Measurements from ENCODE around the gene SLC16A4.

The SLC16A4 gene

GRCh38 chr1:110390096-110390495, 730 bp downstream of the SLC16A4 start:
- DNase-seq (no peak), ATAC-seq (no peak)
- Mint-ChIP-seq H3K27ac (no peak overlapping the region), H3K9me3 (no peaks in the 10 kb centered on the region), H3K27me3 (no peaks in the 10 kb centered on the region), H3K4me1 (no peaks in the 10 kb centered on the region), H3K4me3 (no peak overlapping the region)

- Mint-ChIP-seq H3K4me1 (peaks cover 12% of the 10 kb centered on the region), H3K27ac (no peak overlapping the region), H3K9me3 (no peaks in the 10 kb centered on the region), H3K4me3 (no peak overlapping the region), H3K27me3 (no peaks in the 10 kb centered on the region)
- ATAC-seq (no peak), DNase-seq (no peak)
Observed at GRCh38 chr1:110387048-110387754, 3.6 kb downstream of the SLC16A4 start.

DNA sequence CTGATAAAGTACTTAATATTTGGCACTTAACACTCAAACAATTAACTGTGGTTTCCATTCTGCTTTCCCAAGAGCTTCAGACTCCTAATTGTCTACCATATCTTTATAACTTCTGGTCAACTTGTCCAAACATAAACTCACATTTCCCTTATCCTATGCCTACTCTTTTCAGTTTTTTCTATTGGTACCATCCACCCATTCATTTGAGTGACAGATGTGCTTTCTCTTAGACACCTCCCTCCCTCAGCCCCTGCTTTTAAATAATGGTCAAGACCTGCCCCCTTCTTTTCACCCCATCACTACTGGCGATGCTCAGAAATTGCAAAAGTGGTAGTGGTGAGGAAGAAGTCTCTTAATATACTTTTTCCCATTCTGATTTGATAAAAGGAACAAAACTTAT, 5.5 kb downstream of the SLC16A4 start:
- no peak for ATAC-seq
- peak overlapping the region in 1 of 2 donors; percentile 0 for H3K27ac Mint-ChIP-seq
- no peaks in the 10 kb centered on the region for H3K9me3 Mint-ChIP-seq
- no peak overlapping the region for H3K4me3 Mint-ChIP-seq
- no peak for DNase-seq
- H3K27me3 Mint-ChIP-seq, result no peaks in the 10 kb centered on the region
- H3K4me1 Mint-ChIP-seq, result peaks cover 12% of the 10 kb centered on the region

DNA sequence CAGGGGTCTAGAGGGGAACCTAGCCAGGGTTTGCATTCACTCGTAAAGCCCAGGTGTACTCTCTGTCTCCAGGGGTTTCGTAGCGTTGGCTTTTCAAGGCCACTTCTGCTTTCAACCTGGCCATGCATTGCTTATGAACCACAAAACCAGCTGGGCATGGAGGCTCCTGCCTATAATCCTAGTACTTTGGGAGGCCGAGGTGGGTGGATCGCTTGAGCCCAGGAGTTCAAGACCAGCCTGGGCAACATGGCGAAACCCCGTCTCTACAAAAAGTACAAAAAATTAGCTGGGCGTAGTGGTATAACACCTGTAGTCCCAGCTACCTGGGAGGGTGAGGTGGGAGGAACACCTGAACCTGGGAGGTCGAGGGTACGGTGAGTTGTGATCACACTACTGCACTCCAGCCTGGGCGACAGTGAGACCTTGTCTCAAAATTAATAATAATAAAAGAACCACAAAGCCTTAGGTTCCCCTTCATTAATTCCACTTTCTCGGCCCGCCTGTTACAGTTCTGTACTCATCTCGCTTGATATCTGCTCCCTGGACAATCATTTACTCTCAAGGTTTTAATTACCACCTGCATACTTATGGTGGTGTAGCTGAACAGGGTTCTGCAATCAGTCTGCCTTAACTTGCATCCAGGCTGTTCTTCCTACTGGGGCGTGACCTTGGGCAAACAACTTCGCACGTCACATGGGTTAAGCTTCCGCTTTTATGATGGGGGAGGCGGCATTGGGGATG, 6.1 kb downstream of the SLC16A4 start:
- ATAC-seq, result no peak
- Mint-ChIP-seq H3K9me3 (no peaks in the 10 kb centered on the region), H3K4me1 (peaks cover 12% of the 10 kb centered on the region), H3K27ac (no peak overlapping the region), H3K4me3 (no peak overlapping the region), H3K27me3 (no peaks in the 10 kb centered on the region)
- DNase-seq, result no peak

- H3K9me3 Mint-ChIP-seq, result no peaks in the 10 kb centered on the region
- peak overlapping the region; percentile 31 to 77 for H3K27ac Mint-ChIP-seq
- no peaks in the 10 kb centered on the region for H3K27me3 Mint-ChIP-seq
- no peak overlapping the region for H3K4me3 Mint-ChIP-seq
- DNase-seq, result no peak
- ATAC-seq, result no peak
- peaks cover 12% of the 10 kb centered on the region for H3K4me1 Mint-ChIP-seq
Observed at GRCh38 chr1:110383251-110383990, 7.4 kb downstream of the SLC16A4 start.

DNA sequence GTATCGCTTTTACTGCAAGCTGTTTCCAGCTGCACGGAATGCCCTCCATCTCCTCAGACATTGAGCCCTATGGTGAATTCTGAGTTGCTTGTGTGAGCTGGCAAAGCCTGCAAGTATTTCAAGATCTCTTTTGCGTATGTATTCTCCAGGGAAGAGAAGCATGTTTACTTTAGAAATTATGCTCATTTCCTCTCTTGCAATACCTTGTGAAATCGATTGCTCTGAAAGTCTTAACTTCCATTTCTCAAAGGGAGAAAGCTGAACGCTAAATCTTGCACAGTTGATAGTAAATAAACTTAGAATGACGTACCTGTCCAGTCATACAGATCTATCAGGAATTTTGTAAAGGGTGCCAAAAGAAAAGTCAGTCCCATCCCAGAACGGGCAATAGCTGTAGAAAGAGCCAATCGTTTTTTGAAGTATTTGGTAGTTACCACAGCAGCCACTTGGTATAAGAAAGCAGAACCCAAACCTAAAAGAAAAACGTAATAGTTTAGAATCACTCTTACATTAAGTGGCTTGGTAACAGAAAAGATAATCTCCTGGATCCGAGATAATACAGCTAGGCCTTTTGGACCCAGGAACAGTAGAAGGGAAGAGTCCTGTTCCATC, 10.0 kb downstream of the SLC16A4 start:
- DNase-seq (no peak), ATAC-seq (no peak)
- Mint-ChIP-seq H3K27me3 (no peaks in the 10 kb centered on the region), H3K27ac (peak overlapping the region in 1 of 2 donors; percentile 38), H3K4me1 (peaks cover 12% of the 10 kb centered on the region), H3K9me3 (no peaks in the 10 kb centered on the region), H3K4me3 (no peak overlapping the region)

GRCh38 chr1:110375490-110375889, 15.3 kb downstream of the SLC16A4 start:
- no peak overlapping the region for H3K4me3 Mint-ChIP-seq
- ATAC-seq (no peak), DNase-seq (no peak)
- no peaks in the 10 kb centered on the region for H3K27me3 Mint-ChIP-seq
- peak overlapping the region in 1 of 2 donors; percentile 11 for H3K27ac Mint-ChIP-seq
- H3K9me3 Mint-ChIP-seq, result no peaks in the 10 kb centered on the region
- peaks cover 3% of the 10 kb centered on the region for H3K4me1 Mint-ChIP-seq

GRCh38 chr1:110370827-110371226, 20.0 kb downstream of the SLC16A4 start:
- DNase-seq, result no peak
- Mint-ChIP-seq H3K4me3 (no peak overlapping the region), H3K27ac (peak overlapping the region in 1 of 2 donors; percentile 5), H3K27me3 (no peaks in the 10 kb centered on the region), H3K4me1 (peaks cover 8% of the 10 kb centered on the region), H3K9me3 (no peaks in the 10 kb centered on the region)
- ATAC-seq, result peak; percentile 93

DNA sequence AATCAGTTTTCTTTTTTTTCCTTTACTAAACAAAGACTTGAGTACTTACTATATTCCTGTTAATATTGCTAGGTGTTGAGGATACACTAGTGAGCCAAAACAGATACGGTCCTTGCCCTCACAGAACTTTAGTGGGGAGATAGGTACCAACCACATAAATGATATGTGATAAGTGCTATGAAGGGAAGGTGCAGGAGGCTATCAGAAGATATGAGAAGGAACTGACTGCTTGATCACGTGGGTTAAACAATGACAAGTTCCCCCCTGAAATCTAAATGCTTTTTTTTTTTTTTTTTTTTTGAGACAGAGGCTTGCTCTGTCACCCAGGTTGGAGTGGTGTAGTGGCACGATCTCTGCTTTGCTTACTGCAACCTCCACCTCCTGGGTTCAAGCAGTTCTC, 26.6 kb downstream of the SLC16A4 start:
- H3K4me3 Mint-ChIP-seq, result no peak overlapping the region
- H3K27ac Mint-ChIP-seq, result peak overlapping the region in 1 of 2 donors; percentile 19
- DNase-seq (no peak), ATAC-seq (no peak)
- no peaks in the 10 kb centered on the region for H3K4me1 Mint-ChIP-seq
- H3K9me3 Mint-ChIP-seq, result no peaks in the 10 kb centered on the region
- no peaks in the 10 kb centered on the region for H3K27me3 Mint-ChIP-seq

- no peak overlapping the region for H3K4me3 Mint-ChIP-seq
- peak overlapping the region in 1 of 2 donors; percentile 41 for H3K27ac Mint-ChIP-seq
- DNase-seq (no peak), ATAC-seq (no peak)
- H3K27me3 Mint-ChIP-seq, result no peaks in the 10 kb centered on the region
- H3K4me1 Mint-ChIP-seq, result no peaks in the 10 kb centered on the region
- H3K9me3 Mint-ChIP-seq, result no peaks in the 10 kb centered on the region
Observed at GRCh38 chr1:110361856-110362255, 29.0 kb downstream of the SLC16A4 start.

DNA sequence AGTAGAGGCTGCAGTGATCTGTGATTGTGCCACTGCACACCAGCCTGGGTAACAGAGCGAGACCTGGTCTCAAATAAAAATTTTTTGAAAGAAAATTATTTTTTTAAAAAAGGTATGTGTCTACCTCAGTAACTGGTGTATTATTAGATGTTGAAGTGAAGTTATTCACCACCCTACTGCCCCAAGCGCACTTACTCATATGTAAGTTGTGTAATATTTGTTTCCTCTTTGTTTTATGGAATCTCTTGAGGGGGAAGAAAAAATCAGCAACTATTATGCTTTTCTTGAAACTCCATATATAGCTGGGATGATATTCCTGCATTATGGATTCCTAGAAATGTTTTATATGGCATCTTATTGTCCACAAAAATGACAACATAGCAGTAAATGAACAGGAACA, 30.4 kb downstream of the SLC16A4 start:
- H3K4me3 Mint-ChIP-seq, result no peak overlapping the region
- no peak for ATAC-seq
- no peak for DNase-seq
- no peaks in the 10 kb centered on the region for H3K27me3 Mint-ChIP-seq
- no peaks in the 10 kb centered on the region for H3K9me3 Mint-ChIP-seq
- H3K27ac Mint-ChIP-seq, result no peak overlapping the region
- H3K4me1 Mint-ChIP-seq, result peaks cover 12% of the 10 kb centered on the region

DNA sequence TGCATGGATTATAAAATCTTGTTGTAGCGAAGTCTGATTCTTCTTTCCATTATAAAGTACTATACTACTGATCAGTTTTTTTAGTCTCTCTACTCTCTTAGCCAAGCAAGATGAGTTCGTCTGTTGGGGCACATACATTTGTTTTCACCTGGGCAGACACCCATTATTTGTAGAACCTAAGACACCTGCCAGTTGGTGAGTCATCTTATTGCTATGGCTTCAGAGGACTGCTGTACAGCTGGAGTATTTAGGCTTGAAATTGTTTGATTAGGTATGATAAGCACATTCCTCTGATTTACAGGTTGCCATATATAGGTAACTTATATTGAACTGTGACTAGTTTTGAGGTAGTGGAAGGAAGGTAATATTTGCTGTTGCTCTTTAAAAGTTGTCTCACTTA, 34.4 kb downstream of the SLC16A4 start:
- ATAC-seq (no peak), DNase-seq (no peak)
- H3K4me1 Mint-ChIP-seq, result peaks cover 23% of the 10 kb centered on the region
- no peaks in the 10 kb centered on the region for H3K27me3 Mint-ChIP-seq
- no peak overlapping the region for H3K27ac Mint-ChIP-seq
- no peaks in the 10 kb centered on the region for H3K9me3 Mint-ChIP-seq
- no peak overlapping the region for H3K4me3 Mint-ChIP-seq

DNA sequence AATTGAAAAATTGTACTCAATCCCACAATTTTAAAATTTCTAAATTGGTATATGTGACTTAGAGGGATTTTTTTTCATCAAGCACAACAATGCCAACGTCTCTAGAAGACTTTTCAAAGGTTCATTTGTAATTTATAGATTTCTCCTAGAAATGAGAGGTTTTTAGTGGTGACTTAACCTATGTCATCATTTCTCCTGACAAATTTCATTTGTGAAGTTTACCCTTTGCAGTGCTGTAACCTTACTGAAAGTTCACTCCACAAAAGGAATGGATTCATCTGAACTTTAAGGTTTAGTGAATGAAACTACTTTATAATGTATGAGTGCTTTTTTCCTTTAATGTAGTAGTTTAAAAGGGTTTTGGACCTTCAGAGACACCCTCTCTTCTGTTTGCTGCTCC, 35.5 kb downstream of the SLC16A4 start:
- H3K27ac Mint-ChIP-seq, result no peak overlapping the region
- no peaks in the 10 kb centered on the region for H3K27me3 Mint-ChIP-seq
- H3K4me1 Mint-ChIP-seq, result peaks cover 33% of the 10 kb centered on the region
- ATAC-seq (no peak), DNase-seq (no peak)
- no peaks in the 10 kb centered on the region for H3K9me3 Mint-ChIP-seq
- no peak overlapping the region for H3K4me3 Mint-ChIP-seq

DNA sequence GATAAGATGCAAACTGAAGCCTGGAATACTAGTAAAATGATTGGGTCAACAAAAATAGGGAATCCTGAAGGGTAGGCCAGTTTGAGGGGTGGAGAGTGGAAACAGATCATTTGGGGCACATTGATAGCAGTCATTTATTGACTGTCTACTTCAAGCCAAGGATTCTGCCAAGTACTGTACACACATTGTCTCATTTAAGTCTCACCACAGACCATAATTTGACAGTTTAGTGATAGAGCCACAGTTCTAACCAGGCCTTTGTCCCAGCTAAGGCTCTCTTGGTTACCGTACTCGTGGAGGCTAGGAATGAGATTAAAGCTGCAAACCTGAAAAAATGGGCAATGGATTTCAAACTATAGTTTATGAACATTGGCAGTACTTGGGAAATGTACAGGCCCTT, 40.5 kb downstream of the SLC16A4 start:
- peak overlapping the region; percentile 9 to 85 for H3K27ac Mint-ChIP-seq
- peaks cover 66% of the 10 kb centered on the region for H3K4me1 Mint-ChIP-seq
- DNase-seq (no peak), ATAC-seq (peak; percentile 31)
- H3K9me3 Mint-ChIP-seq, result no peaks in the 10 kb centered on the region
- H3K4me3 Mint-ChIP-seq, result peak overlapping the region in 1 of 2 donors; percentile 36
- H3K27me3 Mint-ChIP-seq, result no peaks in the 10 kb centered on the region

DNA sequence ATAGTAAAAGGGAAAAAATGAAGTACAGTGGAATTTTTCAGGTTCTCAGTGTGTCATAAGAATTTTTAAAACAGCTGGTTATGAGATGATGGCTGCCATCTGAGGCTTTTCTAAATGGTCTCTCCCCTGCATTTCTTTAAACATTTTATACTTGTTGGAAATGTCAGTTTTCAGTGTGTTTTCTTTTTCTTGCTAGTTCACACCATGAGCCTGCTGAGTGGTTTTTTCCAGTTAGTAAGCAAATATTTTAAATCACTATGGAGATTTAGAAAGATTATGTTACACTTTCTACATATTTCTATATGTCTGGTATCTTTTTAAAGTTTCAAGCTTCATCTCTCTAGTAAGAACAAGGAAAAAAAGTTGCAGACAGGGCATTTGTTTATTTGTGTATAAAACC, 42.1 kb downstream of the SLC16A4 start:
- H3K4me3 Mint-ChIP-seq, result peak overlapping the region in 1 of 2 donors; percentile 61
- ATAC-seq, result no peak
- no peak for DNase-seq
- H3K9me3 Mint-ChIP-seq, result no peaks in the 10 kb centered on the region
- peaks cover 72% of the 10 kb centered on the region for H3K4me1 Mint-ChIP-seq
- H3K27ac Mint-ChIP-seq, result no peak overlapping the region
- H3K27me3 Mint-ChIP-seq, result no peaks in the 10 kb centered on the region

Data from stimulated activated naive CD8-positive, alpha-beta T cell treated with anti-CD3 and anti-CD28 coated beads, Interleukin-15, amount 100 ng/mL, for 72 hours (primary cell).